SIG-M5 treated with dmso at 0.1 percent for 504 hours (cell line): ENCODE measurements around the gene ACTL8.

Source experiments
- DNase-seq: peaks from one replicate; lab custom pipeline; 2025; ENCODE audit not compliant: unreplicated experiment; lab: John Stamatoyannopoulos, UW

The ACTL8 gene

GRCh38 chr1:17765444-17766411, 10.6 kb downstream of the ACTL8 start:
- no peak for DNase-seq

DNA sequence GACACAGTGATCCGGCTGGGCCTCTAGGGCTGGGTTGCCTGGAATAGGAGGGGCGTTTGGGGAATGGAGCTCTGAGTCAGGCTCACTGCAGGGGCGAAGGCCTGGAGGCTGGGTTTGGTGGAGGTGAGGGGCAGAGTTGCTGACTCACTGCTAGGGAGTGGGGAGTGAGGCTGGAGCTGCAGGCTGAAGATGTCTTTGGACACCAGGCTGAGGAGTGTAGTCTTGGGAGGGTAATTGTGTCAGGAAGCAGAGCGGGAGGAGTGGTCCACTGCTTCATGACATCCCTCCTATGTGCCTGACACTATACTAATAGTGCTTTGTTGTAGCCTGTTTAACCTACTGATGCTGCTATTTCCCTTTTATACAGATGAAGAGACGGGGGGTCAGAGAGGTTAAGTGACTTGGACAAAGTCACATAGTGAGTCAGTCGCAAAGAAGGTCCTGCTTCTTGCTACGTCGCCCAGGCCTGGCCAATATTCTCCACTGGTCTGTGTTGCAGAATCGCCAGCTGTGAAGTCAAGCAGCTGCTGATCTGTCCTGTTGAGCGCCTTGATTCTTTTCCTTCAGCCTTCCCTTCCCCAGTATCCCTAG, 13.6 kb downstream of the ACTL8 start:
- no peak for DNase-seq

DNA sequence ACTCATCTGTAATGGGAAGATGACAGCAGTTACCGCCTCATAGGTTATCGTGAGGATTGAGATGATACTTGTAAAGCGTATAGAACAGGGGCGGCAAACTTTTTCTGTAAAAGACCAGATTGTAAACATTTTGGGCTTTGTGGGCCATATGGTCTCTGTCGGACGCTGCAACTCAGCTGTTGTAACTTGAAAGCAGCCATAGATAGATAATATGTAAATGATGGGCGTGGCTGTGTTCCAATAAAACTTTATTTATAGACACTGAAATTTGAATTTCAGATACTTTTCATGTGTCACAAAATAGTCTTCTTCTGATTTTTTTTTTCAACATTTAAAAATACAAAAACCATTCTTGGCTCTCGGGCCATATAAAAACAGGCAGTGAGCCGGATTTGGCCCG, 15.8 kb downstream of the ACTL8 start:
- no peak for DNase-seq

GRCh38 chr1:17772615-17773212, 17.6 kb downstream of the ACTL8 start:
- no peak for DNase-seq

DNA sequence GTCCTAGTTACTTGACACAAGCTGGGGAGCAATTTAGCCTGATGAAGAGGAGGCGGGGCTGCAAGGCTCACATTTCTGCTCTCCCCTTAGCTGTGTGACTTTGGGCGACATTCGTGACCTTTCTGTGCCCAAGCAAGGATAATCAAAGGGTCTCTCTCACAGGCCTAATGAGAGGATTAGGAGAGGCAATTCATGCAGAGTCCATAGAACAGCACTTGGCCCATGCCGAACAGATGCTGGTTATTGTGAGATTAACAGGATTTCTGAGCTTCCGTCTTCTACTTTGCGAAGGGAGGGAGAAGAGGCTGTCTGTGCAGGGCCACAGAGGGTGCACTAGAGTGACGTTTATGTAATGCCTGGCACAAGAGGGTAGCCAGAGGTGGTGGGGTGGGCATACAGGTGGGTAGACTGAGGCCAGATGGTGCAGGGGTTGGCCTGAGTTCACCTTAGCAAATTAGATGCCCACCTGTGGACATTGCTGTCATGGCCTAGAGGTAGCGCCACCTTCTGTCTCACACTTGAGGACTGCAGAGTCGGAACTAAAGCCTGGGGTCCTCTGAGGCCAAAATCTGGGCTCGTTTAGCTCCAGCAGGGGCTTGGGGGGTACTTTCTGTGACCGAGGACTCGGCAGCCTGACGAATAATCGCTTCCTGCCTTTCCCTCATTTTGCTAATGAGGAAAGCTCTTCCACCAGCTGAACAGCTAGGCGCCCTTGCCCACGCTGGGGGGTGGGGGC, 18.6 kb downstream of the ACTL8 start:
- no peak for DNase-seq

GRCh38 chr1:17774452-17774851, 19.3 kb downstream of the ACTL8 start:
- no peak for DNase-seq

DNA sequence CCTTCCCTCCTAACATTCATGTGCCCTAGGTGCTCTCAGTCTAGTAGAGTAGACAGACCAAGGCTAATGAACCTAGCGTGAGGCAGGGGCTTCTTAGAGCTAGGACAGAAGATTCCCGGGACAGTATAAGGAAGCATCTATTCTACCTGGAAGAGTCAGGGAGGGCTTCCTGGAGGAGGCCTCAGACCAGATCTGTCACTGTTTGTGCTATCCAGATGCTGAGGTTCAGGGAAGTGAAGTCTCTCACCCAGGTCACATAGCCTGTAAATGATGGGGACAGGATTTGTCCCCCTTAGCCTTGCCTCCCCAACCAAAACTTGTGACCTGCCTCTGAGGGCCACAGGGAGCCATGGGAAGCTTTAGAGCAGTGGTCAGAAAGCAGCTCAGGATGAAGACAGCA, 20.7 kb downstream of the ACTL8 start:
- DNase-seq, result no peak

GRCh38 chr1:17776426-17776825, 21.3 kb downstream of the ACTL8 start:
- DNase-seq, result no peak

GRCh38 chr1:17777330-17777729, 22.2 kb downstream of the ACTL8 start:
- DNase-seq, result no peak

DNA sequence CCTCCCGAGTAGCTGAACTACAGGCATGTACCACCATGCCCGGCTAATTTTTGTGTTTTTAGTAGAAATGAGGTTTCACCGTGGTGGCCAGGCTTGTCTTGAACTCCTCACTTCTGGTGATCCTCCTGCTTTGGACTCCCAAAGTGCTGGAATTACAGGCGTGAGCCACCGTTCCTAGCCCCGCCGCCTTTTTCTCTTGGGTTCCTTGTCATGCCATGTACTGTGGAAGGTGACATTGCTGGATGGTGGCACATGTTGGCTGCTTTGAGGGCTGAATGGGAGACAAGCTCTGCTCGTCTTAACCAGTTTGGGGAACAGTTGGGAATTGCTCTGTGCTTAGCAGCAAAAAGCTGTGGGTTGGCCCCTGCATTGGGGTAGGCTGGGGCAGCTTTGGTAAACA, 22.7 kb downstream of the ACTL8 start:
- DNase-seq, result no peak

DNA sequence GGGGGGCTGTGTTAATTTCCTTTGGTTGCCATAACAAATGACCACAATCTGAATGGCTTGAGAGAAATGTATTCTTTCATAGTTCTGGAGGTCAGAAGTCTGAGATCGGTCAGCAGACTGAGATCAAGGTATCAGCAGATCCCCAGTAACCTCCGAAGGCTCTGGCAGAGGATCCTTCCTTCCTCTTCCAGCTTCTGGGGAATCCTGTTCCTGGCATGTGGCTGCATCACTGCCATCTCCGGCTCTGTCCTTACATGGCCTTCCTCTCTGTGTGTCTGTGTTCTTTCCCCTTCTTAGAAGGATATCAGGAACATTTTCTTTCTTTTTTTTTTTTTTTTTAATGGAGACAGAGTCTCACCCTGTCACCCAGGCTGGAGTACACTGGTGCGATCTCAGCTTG, 25.8 kb downstream of the ACTL8 start:
- no peak for DNase-seq

DNA sequence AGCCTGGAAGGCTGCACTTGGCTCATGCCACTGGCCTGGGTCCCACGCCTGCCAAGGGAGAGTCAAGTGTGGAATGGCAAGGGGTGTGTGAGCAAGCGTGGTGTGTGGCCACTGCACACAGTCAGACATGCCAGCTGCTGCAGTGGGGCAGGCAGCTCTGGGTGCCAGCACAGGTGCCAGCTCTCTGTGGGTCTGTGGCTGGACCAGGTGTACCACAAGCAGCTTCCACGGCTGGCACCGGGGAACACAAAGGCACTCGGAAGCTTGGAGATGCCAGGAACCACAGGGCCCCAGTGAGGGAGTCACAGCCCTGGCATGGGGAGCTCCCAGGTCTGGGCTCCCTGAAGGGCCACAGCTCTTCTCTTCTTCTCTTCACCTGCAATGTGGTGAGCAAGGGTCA, 34.8 kb downstream of the ACTL8 start:
- no peak for DNase-seq

- DNase-seq, result no peak
These were observed 35.4 kb downstream of the ACTL8 start for GRCh38 chr1:17790383-17791054.

DNA sequence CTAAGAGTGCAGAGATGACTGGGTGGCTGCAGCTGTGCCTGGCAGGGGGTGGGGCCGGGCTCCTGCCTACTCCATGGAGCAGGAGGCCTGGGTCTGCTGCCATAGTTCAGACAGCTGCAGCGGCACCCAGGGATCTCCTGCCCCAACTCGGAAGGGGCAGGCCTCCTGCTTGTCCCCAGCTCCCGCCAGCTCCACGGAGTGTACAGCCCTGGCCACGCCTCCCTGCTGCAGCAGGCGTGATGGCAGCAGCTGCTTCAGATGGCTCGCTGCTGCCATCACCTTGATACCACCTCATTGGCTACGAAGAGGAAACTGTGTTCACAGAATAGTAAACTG, 35.9 kb downstream of the ACTL8 start:
- DNase-seq, result no peak

DNA sequence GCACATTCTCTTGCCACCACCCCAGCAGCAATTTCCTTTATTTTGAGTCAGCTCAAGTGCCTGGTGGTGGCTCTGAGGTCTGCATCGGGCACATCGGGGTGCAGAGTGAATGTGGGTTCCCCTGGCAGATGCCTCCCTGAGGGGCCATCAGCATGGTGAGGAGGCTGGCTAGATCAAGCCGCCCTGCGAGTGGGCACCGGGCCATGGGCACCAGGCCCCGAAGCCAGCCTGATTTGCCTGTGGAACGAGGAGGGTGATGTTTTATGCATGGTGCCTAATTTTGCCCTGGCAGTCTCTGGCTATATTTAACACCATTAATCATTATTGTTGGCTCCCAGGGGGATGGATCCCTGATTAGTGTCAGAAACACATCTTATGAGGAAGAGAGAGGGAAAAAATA, 36.3 kb downstream of the ACTL8 start:
- DNase-seq, result no peak

GRCh38 chr1:17792421-17792820, 37.3 kb downstream of the ACTL8 start:
- no peak for DNase-seq

DNA sequence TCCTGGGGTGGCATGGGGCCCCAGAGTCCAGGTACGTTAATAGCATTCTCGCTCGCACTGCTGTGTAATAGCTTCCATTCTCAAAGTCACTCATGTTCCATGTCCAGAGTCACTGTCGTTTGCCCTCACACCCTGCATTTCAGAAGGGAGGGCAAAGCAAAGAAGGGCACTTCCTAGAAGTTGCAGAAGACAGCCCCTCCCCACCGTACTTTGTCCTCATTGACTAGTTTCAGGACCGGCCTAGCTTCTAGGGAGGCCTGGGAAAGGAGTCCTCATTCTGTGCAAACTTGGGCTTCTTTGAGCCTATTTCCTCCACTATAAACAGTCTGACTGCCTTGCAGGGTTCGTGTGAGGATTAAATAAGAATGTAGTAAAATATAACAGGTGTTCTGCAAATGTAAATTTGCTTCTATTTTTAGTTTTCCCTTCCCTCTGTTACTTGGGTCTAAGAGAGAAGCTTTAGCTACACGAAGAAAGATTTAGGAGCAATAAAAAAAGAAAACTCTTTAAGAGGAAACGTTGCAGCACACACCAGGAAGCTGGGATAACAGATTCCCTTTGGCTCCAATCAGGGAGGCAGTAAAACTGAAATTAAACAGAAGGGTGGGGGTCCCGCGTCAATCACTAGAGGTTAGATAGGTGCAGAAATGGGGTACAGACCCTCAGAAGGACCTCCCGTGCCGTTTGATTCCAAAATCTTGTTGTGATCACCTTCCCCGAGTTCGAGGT, 40.1 kb downstream of the ACTL8 start:
- no peak for DNase-seq

GRCh38 chr1:17795836-17796645, 40.9 kb downstream of the ACTL8 start:
- DNase-seq, result no peak

DNA sequence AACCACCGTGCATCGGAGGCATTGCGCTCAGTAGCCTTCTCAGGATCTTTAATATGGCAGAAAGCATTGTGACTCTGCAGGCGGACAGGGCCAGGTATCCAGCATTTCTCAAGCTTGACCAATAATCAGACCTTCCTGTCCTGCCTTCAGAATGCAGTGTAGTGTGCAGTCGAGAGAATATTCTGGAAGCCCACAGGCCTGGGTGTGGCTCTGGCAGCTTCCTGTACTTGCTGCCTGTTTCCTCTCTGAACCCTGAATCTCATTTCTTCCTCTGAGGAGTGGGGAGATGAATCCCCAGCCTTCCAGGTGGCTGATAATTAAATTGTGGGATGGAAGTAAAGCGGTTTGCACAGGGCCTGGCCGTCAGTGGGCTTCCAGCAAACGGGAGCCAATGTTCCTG, 42.3 kb downstream of the ACTL8 start:
- no peak for DNase-seq

DNA sequence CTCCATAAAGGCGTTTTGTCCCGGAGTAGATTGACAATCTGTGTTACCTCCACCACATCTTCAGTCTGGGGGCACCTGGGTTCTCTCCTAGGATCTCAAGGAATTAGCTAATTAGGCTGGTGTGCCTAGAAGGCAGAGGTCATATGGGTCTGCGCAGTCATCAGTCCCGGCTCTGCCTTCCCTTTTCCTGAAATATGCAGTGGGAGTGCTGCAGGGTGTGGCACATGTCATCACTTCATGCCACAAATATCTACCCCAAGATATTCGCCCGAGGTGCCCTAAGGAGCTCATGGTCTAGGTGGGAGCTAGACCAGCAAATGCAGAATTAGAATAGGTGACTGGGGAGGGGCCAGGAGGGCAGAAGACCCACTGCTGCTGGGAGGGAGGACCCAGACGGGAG, 42.9 kb downstream of the ACTL8 start:
- DNase-seq, result no peak
